GM19099 (cell line): Measurements from ENCODE around the gene HSD17B3.

Experiments used
- POLR2A ChIP-seq: IDR thresholded peaks from 3 replicates; pipeline ENCODE4 v1.6.1; 2011; ENCODE audit warnings: low read depth; ENCODE audit not compliant: insufficient read length; ENCODE audit errors: extremely low read depth

Gene HSD17B3

GRCh38 chr9:96320749-96321280 is 18.8 kb upstream of the HSD17B3 start:
- no peak for TF ChIP-seq POLR2A

GRCh38 chr9:96318921-96319565 is 17.1 kb upstream of the HSD17B3 start:
- TF ChIP-seq POLR2A, result no peak

GRCh38 chr9:96317335-96317980 is 15.5 kb upstream of the HSD17B3 start:
- TF ChIP-seq POLR2A, result no peak

GRCh38 chr9:96309850-96310249 is 7.9 kb upstream of the HSD17B3 start:
- no peak for TF ChIP-seq POLR2A

- TF ChIP-seq POLR2A, result no peak
Observed at GRCh38 chr9:96305171-96305570, 3.2 kb upstream of the HSD17B3 start.

- no peak for TF ChIP-seq POLR2A
Observed at GRCh38 chr9:96304230-96304629, 2.3 kb upstream of the HSD17B3 start.

- no peak for TF ChIP-seq POLR2A
Observed at GRCh38 chr9:96299823-96300222, 2.2 kb downstream of the HSD17B3 start.

GRCh38 chr9:96294159-96294545 is 7.8 kb downstream of the HSD17B3 start:
- TF ChIP-seq POLR2A, result no peak

- TF ChIP-seq POLR2A, result no peak
Observed at GRCh38 chr9:96293498-96294158, 8.3 kb downstream of the HSD17B3 start.

GRCh38 chr9:96289392-96289791 is 12.6 kb downstream of the HSD17B3 start:
- no peak for TF ChIP-seq POLR2A

GRCh38 chr9:96281641-96282040 is 20.3 kb downstream of the HSD17B3 start:
- no peak for TF ChIP-seq POLR2A

- no peak for TF ChIP-seq POLR2A
Observed at GRCh38 chr9:96279932-96280331, 22.0 kb downstream of the HSD17B3 start.

- no peak for TF ChIP-seq POLR2A
Observed at GRCh38 chr9:96274939-96275338, 27.0 kb downstream of the HSD17B3 start.

- TF ChIP-seq POLR2A, result no peak
Observed at GRCh38 chr9:96270236-96270744, 31.7 kb downstream of the HSD17B3 start.

- TF ChIP-seq POLR2A, result no peak
Observed at GRCh38 chr9:96258967-96259366, 43.0 kb downstream of the HSD17B3 start.

- TF ChIP-seq POLR2A, result no peak
Observed at GRCh38 chr9:96256800-96257199, 45.2 kb downstream of the HSD17B3 start.
